ENCODE results near the gene ERICH6.
"Not testable (repeated sequence)": the region's sequence is repeated elsewhere in the genome, so short reads cannot be mapped to it uniquely, and the experiment has no call there.

ERICH6 gene

GRCh38 chr3:150682279-150682678 is 21.4 kb downstream of the ERICH6 start:
- DNase-seq (ENCODE audit: low read depth in 2 of 2) = no peak

DNA sequence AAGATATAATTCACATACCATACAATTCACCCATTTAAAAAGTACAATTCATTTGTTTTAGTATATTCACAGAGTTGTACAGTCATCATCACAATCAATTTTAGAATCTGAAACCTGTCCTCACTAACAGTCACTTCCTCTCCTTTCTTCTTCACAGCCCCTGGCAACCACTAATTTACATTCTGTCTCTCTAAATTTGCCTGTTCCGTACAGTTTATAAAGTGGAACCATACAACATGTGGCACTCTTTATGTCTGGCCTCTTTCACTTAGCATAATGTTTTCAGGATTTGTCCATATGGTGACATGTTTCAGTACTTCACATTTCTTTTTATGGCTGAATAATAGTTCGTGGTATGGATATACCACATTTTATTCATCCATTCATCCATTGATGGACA is 22.7 kb downstream of the ERICH6 start:
- no peak for DNase-seq (ENCODE audit: low read depth in 2 of 2)

- DNase-seq (ENCODE audit: low read depth in 2 of 2) = no peak
These were observed 23.2 kb downstream of the ERICH6 start for GRCh38 chr3:150680562-150680961.

- DNase-seq (ENCODE audit: low read depth in 2 of 2) = no peak
These were observed 28.1 kb downstream of the ERICH6 start for GRCh38 chr3:150675587-150675986.

- DNase-seq (ENCODE audit: low read depth in 2 of 2) = no peak
These were observed 29.8 kb downstream of the ERICH6 start for GRCh38 chr3:150673966-150674365.

DNA sequence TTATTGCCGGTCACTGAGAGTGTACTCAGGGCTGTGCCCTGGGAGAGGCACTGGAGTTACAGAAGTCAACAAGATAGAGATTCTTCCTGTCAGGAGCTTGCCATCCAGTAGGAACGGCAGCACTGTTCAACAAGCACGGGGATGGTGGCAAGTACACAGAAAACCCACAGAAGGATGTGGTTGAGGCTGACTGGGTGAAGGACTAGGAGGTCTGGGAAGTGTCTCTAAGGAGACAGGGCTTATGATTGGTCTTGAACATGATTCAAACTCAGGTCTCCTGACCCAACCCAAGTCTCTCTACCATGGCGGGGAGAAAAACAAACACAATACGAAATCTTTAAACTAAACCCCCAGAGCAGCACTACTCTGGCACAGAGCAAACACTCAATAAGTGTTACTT is 37.6 kb downstream of the ERICH6 start:
- DNase-seq (ENCODE audit: low read depth in 2 of 2) = no peak

DNA sequence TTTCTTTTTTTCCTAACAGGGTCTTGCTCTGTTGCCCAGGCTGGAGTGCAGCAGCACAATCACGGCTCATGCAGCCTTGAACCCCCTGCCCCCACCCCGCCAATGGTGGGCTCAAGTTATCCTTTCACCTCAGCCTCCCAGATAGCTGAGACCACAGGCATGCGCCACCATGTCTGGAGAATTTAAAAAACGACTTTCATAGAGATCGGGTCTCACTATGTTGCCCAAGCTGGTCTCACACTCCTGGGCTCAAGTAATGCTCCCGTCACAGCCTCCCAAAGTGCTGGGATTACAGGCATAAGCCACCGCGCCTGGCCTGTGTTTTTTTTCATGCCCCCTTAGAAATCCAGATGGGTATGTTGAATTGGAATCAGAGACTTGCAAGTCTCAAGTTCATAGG is 40.3 kb downstream of the ERICH6 start:
- no peak for DNase-seq (ENCODE audit: low read depth in 2 of 2)

DNA sequence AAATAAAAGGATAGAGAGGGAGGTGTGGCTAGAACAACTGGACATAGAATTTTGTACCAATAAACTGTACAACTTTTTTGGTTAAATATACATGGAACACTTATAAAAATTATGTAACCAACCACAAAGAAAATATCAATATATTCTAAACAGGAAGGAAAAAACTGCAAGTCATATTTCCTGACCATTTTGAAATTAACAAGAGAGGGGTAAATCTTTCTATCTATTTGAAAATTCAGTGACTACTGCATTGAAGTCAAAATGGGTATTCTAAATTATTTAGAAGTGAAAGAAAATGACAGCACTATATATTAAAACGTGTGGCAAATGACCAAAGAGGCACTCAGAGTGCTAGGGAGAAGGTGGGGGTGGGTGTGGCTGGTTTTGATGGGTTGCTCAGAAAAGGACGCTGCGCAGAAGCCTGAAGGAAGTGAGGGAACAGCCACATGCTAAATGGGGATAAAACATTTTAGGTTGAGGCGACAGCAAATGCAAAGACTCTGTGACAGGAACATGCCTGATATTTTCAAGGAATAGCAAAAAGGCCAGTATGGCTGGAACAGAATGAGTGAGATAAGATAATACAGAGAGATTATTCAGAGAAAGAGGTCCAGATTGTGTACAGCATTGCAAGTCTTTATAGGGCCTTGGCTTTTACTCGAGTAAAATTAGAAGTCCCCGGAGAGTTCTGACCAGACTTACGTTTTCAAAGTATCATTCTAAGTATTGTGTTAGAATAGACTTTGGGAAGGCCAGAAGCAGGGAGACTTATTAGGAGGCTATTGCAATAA is 41.1 kb downstream of the ERICH6 start:
- no peak for DNase-seq (ENCODE audit: low read depth in 2 of 2)

GRCh38 chr3:150656316-150656715 is 47.4 kb downstream of the ERICH6 start:
- DNase-seq (ENCODE audit: low read depth in 2 of 2) = no peak

DNA sequence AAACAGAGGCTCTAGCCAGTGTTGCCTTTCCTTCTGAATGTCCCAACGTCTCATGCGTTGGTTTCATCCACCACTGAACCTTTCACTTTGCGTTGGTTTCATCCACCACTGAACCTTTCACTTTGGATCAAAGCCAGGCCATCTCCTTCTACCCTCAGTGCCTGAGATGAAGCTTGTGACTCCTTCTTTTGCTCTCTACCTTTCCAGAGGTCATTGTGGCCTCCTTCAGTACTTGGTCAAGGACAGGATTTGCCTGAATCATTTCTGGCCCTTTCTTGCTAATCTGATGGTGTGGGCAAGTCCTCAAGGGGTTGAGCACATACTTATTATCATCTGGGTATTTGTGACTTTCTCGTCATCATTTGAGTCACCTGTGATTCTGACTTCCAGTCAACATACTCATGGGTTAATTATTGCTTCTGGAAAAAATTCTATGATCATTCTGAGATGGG is 50.6 kb downstream of the ERICH6 start:
- DNase-seq (ENCODE audit: low read depth in 2 of 2) = no peak

DNA sequence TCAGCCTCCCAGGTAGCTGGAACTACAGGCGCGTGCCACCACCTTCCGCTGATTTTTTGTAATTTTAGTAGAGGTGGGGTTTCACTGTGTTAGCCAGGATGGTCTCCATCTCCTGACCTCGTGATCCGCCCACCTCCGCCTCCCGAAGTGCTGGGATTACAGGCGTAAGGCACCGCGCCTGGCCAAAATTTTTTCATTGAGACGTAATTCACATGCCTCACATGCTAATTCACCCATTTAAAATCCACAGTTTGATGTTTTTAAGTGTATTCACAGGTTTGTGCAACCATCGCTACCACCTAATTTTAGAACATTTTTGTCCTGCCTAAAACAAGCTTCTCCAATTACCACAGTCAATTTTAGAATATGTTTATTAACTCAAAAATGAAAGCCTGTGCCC is 63.5 kb downstream of the ERICH6 start:
- no peak for DNase-seq (ENCODE audit: low read depth in 2 of 2)

- DNase-seq (ENCODE audit: low read depth in 2 of 2) = no peak
These were observed 64.5 kb downstream of the ERICH6 start for GRCh38 chr3:150639262-150639661.

DNA sequence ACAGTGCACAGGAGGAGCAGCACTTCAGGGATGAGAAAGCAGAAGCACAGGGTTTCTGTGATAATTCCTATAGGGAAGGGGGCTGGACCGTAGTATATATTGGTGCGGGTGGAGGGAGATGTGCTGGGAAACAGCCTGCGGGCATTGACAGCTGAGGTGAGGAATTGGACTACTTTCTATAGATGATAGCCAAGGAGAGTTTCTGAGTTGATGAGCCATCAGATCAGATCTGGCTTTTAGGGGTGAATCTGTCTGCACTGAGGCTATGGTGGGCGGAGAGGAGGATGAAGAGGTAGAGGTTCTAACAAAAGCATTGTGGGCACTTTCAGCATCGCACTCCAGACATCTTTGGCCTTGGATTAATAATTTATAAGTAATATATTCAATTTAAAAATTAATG is 67.5 kb downstream of the ERICH6 start:
- DNase-seq (ENCODE audit: low read depth in 2 of 2) = no peak

GRCh38 chr3:150635526-150635925 is 68.2 kb downstream of the ERICH6 start:
- no peak for DNase-seq (ENCODE audit: low read depth in 2 of 2)

DNA sequence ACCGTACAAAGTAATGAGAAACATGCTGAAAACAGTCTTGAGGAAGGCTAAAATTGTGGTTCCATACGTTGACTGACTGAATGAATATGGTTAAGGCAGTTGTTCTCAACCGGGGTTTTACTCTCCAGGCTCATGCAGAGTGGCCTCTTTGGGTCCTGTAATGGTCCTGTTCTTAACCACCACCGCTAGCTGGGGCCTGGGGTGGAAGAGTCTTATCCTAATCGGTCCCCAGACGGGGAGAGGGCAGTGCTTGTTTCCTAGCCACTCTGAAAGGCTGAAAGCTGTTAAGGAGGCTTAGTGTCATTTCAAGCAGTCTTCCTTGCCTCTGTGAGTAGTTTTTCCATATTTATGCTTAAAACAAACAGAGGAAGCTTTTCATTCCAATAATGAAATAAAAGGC is 68.6 kb downstream of the ERICH6 start:
- no peak for DNase-seq (ENCODE audit: low read depth in 2 of 2)

- DNase-seq (ENCODE audit: low read depth in 2 of 2) = no peak
These were observed 72.1 kb downstream of the ERICH6 start for GRCh38 chr3:150631515-150632221.

DNA sequence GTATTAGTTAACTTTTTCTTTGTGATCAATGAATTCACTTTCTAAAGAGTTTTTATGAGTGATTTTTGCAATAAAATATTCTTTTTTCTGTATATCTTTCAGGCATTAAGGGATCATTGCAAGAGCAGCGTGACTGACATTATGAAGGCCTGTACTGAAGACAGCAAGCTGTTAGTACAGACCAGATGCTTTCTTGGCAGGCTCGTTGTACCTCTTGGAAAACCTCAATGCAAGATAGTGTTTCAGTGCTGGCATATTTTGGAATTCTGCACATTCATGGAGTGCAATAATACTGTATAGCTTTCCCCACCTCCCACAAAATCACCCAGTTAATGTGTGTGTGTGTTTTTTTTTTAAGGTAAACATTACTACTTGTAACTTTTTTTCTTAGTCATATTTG is 76.2 kb downstream of the ERICH6 start:
- no peak for DNase-seq (ENCODE audit: low read depth in 2 of 2)

DNA sequence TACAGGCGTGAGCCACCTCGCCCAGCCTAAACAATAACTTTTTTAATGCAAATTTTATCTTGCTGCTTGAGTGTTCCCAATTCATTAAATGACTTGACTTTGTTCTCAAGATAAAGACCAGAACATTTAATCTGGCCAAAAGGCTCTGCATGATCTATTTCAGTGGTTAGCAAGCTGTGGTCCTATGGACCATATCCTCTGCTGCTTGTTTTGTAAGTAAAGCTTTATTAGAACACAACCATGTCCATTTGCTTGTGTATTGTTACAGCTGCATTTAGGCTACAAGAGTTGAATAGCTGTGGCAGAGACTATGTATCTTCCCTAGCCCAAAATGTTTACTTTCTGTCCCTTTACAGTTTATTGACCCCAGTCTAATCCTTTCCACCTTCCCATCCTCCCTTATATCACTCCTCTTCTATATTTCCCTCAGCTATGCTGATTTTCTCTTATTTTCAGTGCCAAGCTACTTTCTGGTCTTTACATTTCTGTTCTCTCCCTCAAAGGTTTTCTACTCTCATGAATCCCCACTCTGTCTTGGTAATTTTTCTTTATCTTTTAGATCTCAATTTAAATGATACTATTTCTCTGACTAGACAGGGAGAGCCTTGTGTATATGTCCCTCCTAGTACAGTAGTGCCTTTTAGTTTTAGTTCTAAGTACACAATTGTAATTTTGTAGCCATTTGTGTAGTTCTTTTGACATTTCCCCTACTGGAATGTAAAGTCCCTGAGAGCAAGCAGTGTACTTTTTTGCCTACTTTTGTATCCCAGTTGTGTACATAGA is 77.4 kb downstream of the ERICH6 start:
- no peak for DNase-seq (ENCODE audit: low read depth in 2 of 2)

GRCh38 chr3:150623945-150624344 is 79.8 kb downstream of the ERICH6 start:
- no peak for DNase-seq (ENCODE audit: low read depth in 2 of 2)

DNA sequence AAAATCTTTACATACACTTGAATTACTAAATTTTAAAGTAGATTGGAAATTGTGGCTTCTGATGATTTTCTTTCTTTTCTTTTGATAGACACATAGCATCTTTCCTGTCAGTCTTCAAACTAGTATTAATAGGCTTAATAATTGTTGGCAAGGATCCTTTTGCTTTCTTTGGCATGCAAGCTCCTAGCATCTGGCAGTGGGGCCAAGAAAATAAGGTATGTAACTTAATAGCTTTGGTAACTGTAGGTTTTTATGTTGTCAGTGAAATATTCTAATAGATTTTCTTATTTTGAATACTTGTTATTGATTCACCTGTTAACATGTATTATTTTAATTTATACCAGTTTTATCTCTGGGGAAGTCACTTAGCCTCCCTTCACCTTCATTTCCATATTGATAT is 80.8 kb downstream of the ERICH6 start:
- DNase-seq (ENCODE audit: low read depth in 2 of 2) = not testable (repeated sequence)

DNA sequence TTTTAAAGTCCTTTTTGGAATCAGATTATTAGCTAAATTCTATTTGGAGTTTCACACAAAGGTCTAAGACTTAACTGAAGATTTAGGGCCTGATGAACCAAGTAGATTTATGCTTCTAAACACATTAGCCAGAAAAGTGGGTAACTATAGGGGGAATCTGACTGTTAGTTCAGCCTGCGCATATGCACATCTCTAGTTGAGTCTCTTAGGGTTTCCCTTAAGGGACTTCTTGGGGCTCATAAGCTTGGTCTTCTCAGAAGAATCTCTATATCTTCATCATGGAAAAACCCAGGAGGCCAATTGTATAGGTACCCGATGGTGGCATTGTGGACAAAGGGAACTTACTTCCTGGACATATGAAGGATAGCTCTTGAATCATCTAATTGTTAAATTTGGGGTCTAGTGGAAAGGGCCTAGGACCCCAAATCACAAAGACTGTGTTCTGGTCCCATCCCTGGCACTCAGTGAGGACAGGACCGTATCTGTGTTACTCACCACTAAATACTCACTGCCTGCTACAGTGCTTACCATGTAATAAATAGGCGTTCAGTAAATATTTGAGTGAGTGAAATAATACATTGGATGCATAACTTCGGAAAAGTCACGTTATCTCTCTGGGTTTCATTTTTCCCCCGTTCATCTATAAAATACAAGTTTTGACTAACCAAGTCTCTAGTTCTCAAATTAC is 83.6 kb downstream of the ERICH6 start:
- DNase-seq (ENCODE audit: low read depth in 2 of 2) = no peak
